ENCODE measurements around the gene GABRR2.

GRCh38 chr6:89350281-89350966 is 35.3 kb upstream of the GABRR2 start:
- no peak for TF ChIP-seq CTCF (IDR thresholded peaks at IDR 0.05; ENCODE audit: insufficient read depth, low read depth, low read length)
- no peak for TF ChIP-seq EZH2 (IDR thresholded peaks at IDR 0.05; ENCODE audit: insufficient read depth, low read length)
